Right kidney (tissue), 9 donors: ENCODE measurements around the gene BTRC.
"Not testable (repeated sequence)": the region's sequence is repeated elsewhere in the genome, so short reads cannot be mapped to it uniquely, and the experiment has no call there.

Experiments
- DNase-seq: peaks from one replicate; pipeline ENCODE4 v3.0.0-alpha.2; 2016
- long read RNA-seq, 8 donors: transcript quantifications; one replicate each; lab custom pipeline, GENCODE V29; 2026

BTRC gene
- long read RNA-seq, donor 1, full-length matches to known transcripts = 5 of 5 reads
- long read RNA-seq, donor 1, partial matches to known transcripts = 0 of 5 reads
- long read RNA-seq, donor 1, other reads (novel, unspliced or antisense) = 0 of 5 reads
- long read RNA-seq, donor 2, full-length matches to known transcripts = 2 of 22 reads
- long read RNA-seq, donor 2, partial matches to known transcripts = 20 of 22 reads
- long read RNA-seq, donor 2, other reads (novel, unspliced or antisense) = 0 of 22 reads
- long read RNA-seq, donor 3, full-length matches to known transcripts = 1 of 1 reads
- long read RNA-seq, donor 3, partial matches to known transcripts = 0 of 1 reads
- long read RNA-seq, donor 3, other reads (novel, unspliced or antisense) = 0 of 1 reads
- long read RNA-seq, donor 4, full-length matches to known transcripts = 4 of 4 reads
- long read RNA-seq, donor 4, partial matches to known transcripts = 0 of 4 reads
- long read RNA-seq, donor 4, other reads (novel, unspliced or antisense) = 0 of 4 reads
- long read RNA-seq, donor 5, full-length matches to known transcripts = 3 of 3 reads
- long read RNA-seq, donor 5, partial matches to known transcripts = 0 of 3 reads
- long read RNA-seq, donor 5, other reads (novel, unspliced or antisense) = 0 of 3 reads
- long read RNA-seq, donor 6, full-length matches to known transcripts = 4 of 4 reads
- long read RNA-seq, donor 6, partial matches to known transcripts = 0 of 4 reads
- long read RNA-seq, donor 6, other reads (novel, unspliced or antisense) = 0 of 4 reads
- long read RNA-seq, donor 7, full-length matches to known transcripts = 4 of 4 reads
- long read RNA-seq, donor 7, partial matches to known transcripts = 0 of 4 reads
- long read RNA-seq, donor 7, other reads (novel, unspliced or antisense) = 0 of 4 reads
- long read RNA-seq, donor 8, full-length matches to known transcripts = 3 of 3 reads
- long read RNA-seq, donor 8, partial matches to known transcripts = 0 of 3 reads
- long read RNA-seq, donor 8, other reads (novel, unspliced or antisense) = 0 of 3 reads

DNA sequence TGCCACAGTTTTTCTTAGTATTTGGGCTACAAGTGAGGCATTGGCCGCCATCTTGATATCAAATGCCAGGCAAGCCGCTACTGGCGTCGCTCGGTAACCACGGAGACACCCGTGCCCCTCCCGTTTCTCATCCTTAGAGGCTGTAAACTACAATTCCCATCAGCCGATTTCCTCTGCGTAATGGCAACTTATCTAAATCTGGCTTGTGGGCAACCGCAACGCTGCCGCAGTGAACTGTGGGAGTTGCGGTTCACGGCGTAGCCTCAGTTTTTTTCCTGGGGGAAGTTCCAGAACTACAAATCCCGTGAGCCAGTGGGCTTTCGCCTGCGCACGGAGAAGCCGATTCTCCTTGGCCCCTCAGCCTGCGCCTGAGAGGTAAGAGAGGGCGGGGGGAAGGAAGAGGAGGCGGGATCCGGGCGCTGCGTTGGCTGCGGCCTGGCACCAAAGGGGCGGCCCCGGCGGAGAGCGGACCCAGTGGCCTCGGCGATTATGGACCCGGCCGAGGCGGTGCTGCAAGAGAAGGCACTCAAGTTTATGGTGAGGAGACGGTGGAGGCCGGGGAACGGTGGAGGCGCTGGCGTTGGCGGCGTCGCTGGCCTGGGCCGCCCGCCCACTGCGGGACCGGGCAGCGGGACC lies at the start of gene BTRC:
Gene BTRC (plus strand): TSS at position 474 of the 636 bp plus-strand sequence. CDS start 16 bp downstream, at position 490.
- DNase-seq = peak; percentile 98

DNA sequence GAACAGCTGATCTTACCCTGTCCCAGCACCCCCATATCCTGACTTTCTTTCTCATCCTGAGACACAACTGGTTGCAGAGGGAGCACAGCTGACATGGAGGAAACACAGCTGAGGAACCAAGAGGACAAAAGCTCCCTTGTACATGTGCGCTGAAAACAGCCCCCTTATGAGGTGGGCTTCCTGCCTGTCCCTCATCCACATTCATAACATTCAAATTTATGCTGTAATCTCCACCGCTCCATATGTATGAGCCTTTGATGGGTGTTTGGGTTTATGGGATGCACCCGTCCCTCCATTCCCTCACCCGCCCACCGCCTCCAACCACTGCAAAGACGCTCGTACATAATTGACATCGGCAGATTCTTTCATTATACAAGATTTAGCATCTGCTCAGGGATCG lies 49.6 kb upstream of the BTRC start:
- no peak for DNase-seq

DNA sequence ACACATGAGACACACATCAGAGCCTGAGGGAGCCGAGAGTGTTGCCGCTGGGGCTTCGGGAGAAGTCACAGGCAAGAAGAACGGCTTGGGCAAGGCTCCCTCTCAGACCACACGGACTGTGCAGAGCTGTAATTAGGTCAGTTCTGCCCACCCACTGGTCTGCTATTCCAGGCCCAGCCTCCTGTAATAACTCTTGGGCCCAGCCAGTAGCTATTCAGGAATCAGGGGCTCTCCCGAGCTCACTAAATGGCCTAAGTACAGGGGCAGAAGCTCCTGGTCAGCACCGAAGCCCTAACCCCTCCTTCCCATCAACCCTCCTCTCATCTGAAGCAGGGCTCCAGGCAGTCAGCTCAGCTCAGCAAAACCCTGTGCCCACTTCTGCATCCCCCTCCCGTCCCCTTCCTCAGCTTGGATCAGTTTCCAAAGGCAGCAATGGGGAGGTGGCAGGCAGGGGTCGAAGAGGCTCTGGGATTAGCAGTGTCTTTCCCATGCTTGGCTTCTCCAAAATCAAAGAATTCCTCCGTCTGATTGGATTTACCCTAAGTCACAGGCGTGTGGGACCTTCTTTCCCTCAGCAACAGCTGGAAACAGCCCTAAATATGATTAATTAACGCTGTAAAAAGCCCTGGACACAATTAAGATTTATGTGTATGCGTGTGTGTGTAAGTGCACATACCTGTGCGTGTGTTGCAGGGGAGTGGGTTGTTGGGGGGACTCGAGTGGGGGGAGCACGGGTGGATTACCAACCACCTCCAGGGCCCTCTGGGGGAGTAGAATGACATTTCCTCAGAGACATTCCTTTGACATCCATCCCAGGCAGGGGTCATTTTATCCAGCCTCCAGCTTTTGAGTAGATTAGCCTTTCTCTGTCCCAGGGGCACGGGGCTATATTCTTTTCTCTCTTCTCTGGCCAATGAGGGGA lies 48.4 kb upstream of the BTRC start:
- peak; percentile 54 for DNase-seq

DNA sequence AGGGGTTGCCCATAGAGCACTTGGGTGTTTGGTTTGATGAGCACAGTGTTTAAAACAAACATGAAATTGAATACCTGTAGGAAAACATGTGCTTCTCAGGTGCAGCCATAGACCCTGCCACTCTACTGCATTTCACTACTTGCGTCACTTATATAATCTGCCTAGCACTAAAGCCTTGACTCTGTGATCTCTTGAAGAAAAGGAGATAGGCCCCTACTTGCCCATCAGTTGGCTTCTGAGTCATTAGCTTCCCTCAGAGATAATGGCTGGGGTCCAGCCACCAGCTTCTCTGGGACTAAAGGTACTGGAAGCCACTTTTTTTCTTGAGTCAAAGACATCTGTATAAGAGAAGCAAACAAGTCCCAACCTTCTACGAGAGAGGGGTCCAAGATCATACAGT lies 45.9 kb upstream of the BTRC start:
- DNase-seq = no peak

DNA sequence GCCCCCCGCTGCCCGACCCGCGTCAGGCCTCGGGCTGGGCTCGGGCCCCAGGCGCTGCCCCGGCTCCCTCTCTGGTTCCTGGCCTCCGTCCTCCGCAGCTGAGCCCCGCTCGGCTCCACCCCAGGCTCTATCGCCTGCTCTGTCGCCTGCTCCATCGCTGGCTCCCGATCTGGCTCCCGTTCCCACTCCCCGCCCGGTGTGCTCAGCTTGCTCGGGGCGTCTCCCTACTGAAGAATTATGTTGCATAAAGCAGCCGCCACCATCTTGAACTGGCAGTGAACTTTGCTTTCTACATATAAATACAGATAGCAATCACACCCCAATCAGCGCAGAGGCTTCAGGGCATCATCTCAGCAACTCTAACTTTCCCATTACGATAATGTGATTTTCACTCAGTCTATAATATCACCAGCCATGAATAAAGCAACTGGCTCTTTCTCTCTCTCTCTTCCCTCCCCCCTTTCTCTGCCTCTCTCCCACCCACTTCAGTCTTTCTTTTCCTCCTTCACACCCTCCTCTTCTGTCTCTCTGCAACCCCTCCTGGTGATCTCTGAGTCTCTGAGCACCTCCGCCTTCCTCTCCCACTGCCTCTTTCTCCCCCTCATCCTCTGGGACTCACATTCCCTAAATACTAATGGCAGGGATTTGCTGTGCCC lies 43.3 kb upstream of the BTRC start:
- peak; percentile 72 for DNase-seq

DNA sequence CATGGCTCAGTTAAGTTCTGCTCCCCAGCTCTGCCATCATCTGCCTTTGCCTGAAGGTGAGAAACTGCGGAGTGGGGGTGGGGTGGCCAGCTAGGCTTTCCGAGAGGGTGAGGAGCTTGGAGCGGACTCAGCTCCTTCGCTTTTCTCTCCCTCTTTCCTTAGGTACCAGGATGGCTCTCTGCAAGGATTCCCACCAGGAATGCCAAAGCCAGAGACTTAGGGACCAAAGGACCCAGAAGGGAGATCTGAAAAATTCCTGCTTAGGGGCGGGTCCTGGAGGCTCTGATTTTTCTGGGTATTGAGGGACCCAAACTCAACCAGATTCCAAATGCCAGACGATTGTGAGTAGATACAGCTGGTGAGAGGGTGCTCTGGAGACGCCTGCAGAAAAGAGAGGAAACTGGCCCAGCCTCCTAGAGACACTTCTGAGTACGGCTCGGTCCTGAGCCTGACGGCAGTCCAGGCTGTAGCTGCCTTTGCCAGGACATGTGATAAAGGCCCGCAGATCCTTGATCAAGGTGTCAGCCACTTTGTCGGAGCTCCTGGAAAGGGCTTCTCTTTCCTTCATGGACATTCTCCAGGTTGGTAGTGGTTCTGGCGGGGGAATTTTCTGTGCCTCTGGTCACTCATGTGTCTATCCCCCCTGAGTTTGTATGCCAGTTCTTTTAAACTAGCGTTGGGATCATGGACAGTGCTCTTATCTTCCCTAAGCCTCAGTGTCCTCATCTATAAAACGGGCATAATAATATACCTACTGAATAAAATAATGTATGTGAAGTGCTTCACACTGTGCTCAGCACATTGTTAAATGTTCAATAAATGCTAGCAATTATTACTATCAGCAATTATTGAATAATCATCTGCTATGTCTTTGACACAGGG lies 42.5 kb upstream of the BTRC start:
- peak; percentile 65 for DNase-seq

DNA sequence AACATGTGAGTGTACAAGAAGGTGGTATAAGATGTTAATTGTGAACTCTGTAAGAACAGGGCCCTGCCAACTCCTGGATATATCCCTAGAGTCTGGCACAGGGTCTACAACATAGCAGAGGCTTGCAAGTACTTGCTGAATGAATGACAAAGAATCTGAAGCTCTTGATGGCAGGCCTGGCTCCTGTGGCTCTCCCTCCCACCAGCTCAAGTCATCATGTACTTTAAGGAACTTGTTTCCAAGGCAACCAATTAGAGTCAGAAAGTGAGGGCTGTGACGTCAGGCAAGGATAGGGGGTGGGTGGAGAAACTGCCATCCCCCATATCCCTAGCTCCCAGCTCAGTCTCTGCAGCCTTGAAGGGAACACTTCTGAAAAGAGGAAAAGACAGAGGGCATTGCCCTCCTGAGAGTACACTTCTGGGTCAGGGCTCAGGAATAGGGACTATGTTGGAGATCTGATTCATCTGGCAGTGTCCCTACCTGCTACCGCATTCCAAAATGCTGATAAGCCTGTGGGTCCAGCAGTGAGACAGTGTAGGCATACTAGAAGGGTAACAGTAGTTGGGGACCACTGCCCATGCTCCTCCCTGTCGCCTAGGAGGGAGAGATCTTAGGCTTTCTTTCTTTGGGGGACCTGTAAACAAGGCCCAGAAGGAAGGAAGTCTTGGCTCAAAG lies 34.6 kb upstream of the BTRC start:
- no peak for DNase-seq

DNA sequence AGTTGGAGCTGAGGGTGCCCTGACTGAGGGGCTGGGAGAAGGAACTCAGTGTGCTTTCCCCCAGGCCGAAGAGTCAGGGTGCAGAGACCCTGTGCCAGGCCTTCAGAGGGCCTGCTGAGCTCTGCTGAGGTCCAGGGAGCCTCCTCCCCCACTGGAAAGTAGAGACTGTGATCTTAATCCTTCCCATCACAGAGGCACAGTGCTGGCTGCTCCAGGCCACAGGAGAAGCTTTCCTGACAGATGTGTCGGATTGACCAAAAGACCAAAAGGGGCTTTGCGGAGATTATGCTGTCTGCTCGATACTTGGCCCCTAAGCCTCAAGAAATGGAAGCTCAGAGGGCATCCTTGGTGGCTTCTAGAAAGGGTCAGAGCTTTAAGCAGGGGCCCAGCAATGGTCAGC lies 32.9 kb upstream of the BTRC start:
- no peak for DNase-seq

DNA sequence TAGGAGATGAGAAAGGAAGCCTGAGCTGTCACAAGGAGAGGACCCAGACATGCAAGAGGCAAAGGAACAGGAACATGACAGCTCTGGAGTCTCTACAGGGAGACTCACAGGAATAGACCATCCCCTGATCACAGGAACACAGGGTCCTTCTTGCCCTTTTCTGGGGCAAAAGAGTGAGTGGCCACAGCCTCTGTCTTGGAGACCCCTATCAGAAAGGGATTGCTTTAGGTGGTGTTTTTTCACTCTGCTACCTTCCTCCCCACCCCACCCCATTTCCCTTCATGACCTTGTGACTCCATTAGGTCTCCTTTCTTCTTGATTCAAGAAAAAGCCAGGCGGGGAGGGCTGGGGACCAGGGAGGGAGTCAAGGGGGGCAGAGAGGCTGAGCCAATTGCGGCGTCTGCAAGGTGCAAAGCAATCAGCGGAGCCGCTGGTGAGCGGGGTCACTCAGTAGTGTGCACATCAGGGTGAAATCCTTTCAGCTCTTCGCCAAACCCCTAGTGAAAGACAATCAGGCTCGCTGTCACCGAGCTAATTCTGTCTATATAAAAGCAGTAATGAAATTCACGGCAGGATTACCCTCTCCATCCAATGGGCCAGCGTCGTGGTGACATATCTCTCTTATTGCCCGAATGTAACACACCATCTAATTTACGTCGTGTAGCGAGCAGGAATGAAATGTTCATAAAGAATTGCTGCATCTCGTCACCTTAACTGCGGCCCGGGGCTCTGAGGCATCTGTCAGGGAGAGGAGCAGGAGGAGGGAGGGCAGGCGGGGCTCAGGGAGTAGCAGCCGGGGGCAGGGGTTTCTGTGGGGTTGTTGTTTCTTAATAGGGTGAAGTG lies 31.5 kb upstream of the BTRC start:
- DNase-seq = no peak

DNA sequence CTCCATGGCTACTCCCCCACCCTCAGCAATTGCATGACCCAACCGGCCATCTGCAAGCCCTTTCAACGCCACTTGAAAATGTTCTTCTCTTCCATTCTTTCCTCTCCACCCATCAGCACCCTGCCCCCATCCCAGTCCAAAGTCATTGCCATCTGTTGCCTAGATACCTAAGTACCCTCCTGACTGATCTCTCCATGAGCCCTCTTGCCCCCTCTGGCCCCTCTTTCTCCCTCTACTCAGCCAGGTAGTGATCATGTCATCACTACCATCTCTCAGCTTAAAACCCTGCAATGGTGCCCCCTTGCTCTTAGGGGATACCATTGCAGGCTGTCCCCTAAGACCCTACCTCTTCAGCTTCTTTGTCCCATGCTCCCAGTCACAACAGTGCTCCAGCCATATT lies 30.5 kb upstream of the BTRC start:
- no peak for DNase-seq

DNA sequence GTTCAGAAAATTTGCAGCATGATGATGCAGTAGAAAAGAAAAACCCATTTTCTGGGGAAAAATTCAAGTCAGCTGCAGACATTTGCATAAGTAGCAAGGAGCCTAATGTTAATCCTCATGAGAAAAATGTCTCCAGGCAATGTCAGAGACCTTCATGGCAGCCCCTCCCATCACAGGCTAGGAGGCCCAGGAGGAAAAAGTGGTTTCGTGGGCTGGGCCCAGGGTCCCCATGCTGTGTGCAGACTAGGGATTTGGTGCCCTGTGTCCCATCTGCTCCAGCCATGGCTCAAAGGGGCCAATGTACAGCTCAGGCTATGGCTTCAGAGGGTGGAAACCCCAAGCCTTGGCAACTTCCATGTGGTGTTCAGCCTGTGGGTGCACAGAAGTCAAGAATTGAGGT lies 26.5 kb upstream of the BTRC start:
- not testable (repeated sequence) for DNase-seq

DNA sequence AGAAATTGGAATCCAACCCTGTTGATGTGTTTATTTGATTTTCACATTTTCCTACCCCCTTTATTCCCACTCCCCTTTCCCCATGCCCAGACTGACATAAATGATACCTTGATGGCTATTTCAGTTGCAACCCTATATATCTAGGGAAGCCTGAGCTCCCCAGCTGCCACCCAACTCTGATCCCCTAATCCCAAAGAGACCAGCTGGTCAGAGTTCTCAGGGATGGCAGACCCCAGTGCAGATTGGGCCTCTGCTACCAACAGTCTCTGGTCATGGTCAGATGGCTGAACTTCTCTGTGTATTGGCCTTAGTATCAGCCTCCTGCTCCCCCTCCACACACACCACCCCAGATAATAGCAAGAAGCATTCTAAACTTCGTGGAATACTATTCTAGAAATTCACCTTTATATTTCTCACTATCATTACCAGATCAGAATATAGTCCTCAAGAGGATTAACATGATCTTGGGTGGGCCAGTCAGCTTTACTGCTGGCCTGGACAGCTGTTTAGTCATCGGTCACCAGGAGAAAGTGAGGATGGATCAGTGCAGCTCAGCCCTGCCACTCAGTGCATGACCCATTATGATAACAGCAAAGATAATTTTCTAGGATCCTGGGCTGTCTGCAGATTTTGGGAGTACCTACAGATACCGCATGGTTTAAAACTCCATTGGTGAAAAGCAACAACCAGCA lies 24.5 kb upstream of the BTRC start:
- DNase-seq = no peak

DNA sequence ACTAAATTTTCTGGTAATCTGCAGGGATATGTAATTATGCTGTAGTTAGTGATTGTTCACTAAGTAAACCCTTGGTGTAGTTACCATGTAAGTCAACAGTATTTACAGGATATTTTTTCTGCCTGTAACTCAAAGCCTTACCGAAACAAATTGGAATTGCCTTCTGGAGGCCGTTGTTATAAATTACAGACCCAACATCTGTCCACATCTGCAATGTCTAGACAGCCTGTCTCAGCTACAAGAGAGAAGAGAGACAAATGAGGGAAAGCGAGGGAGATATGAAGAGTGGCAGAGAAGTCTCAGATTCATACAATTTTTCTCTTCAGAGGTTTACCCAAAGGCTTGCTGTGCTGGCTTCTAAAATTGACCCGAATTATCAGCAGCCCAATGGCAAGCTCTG lies 23.7 kb upstream of the BTRC start:
- DNase-seq = no peak

DNA sequence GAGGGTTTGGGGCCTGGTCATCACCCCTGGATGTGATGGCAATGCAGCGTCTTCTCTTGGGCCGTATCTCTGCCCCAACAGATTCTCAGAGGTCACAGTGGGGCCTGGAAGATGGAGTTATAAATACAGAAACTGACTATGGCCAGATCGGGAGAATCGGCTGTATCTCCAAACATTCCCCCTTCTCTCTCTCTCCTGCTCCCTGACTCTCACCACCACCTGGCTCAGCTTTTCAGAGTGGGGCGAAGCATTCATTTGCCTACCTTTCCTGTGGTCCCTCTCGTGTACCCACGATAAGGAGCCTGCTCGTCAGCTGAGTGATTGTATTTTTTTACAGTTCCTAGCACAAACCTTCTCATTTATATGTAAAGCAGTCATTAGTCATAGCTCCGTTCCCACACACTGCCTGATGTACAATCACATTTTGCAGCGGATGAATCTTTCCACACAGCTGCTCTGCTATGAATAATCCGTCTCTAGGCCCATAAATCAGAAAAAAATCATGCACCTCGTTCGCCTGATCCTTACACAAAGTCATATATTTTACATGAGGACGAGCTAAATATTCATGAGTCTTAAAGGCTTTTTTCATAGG lies 23.2 kb upstream of the BTRC start:
- DNase-seq = no peak

DNA sequence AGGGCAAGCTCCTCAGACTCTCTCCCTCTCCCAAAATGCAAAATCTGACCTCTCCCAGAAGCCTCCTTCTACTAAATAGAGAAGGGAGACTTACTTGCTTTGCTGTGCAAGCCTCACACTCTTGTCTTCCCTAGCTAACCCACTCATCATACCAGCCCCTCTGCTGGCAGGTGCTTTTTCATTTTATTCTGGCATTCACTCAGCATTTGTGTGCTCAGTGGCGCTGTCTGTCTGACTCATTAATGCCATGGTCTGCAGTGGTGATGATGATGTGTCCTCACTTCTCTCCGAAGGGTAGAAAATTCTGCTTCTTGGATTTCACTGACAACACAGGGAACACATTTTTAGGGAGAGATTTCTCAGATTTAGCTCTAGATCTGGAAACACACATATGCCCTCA lies 22.0 kb upstream of the BTRC start:
- DNase-seq = no peak

DNA sequence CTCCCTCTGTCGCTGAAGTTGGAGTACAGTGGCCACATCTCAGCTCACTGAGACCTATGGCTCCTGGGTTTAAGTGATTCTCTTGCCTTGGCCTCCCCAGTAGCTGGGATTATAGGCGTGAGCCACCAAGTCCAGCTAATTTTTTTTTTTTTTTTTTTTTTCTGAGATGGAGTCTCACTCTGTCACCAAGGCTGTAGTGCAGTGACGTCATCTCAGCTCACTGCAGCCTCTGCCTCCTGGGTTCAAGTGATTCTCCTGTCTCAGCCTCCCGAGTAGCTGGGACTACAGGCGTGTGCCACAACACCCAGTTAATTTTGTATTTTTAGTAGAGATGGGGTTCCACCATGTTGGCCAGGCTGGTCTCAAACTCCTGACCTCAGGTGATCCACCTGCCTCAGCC lies 19.7 kb upstream of the BTRC start:
- DNase-seq = not testable (repeated sequence)

DNA sequence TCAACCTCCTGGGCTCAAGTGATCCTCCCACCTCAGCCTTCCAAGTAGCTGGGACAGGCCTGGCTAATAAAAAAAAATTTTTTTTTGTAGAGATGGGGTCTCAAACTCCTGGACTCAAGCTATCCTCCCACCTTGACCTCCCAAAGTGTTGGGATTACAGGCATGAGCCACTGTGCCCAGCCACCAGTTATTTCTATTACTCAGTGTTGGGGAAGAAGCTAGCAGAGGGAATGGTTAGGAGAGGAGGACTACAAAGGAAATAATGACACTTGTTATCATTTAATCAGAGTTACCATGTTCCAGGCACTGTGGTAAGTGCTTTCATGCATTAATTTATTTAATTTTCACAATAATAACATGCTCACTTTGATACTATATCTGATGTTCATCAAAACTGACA lies 17.6 kb upstream of the BTRC start:
- DNase-seq = no peak
